Suppressor macrophage treated with lipopolysaccharide for 4 hours (primary cell): ENCODE measurements around the gene VWA5B1.

Source experiments
- DNase-seq: peaks from one replicate; pipeline ENCODE4 v3.0.0-alpha.2; 2020

VWA5B1 gene

DNA sequence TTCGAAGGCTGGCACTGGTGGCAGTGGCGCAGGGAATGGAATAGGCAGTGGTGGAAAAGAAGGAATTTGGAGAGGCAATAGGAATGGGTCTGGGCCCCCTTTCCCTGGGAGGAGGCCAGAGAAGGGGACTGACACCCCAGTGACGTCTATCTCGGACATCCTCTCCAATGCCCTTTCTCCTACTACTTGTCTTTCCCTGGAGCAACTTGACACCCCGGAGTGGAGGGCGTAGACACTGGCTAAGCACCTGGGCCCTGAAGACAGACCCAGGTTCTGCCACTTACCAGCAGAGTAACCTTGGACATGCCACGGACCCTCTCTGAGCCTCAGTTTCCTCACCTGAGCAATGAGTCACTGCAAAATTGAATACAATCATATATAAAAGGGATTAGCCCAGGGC, 108.5 kb downstream of the VWA5B1 start:
- no peak for DNase-seq

DNA sequence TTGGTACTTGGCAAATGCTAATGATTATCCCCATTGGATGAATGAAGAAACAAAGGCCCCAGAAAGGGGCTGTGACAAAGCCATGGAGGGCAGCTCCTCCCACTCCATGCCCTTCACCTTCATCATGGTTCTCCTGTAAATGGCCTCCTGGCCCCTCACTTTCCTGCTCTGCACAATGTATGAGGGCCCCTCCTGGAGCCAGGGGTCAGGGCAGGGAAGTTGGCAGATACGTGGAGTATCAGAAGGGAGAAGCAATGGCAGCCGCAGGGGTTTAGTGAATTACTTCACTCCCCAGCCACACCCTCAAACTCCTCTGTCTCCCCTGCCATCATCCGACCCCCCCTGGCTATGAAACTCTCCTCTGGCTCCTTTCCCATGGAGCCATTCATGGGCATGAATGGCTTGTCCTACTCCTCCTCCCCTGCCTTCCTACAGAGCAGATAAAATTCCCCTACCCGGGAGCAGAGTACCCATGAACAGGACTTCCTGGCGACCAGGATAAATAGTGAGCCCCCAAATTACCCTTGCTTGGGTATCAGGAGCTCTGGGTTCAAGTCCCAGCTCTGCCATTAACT, 109.0 kb downstream of the VWA5B1 start:
- DNase-seq: no peak

DNA sequence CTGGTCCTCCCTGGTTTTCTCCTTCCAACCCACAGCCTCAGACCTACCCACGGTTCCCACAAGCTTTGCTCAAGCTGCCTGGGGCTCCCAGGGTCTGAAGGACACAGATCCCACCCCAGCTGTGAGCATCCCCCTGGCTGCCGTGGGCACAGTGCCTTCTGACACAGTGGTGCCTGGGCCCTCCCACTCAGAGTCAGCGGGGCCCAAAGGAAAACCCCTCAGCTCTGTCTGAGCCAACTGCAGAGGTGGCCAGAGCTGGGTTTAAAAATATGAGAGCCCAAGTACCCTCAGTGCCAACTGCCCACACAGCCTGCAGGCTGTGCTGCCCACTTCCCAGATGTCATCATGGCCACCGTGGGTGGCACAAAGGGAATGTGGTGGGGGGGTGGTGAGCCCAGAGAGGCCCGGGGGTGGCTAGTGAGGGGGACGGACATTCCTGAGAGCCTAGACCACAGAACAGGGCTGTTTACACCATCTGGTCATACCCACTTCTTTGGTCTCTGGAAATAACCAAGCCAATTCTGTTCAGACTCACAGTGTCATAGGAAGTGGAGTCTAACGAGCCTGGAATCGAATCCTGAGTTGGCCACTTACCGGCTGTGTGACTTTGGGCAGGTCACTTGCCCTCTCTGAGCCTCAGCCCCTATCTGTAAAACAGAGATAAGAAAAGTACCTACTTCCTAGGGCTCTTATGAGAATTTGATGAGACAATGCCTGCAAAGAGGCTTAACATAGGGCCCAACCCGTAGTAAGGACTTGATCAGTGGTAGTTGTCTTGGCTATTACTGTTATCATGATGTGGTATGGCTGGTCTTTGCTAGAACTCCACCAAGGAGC, 109.9 kb downstream of the VWA5B1 start:
- no peak for DNase-seq

DNA sequence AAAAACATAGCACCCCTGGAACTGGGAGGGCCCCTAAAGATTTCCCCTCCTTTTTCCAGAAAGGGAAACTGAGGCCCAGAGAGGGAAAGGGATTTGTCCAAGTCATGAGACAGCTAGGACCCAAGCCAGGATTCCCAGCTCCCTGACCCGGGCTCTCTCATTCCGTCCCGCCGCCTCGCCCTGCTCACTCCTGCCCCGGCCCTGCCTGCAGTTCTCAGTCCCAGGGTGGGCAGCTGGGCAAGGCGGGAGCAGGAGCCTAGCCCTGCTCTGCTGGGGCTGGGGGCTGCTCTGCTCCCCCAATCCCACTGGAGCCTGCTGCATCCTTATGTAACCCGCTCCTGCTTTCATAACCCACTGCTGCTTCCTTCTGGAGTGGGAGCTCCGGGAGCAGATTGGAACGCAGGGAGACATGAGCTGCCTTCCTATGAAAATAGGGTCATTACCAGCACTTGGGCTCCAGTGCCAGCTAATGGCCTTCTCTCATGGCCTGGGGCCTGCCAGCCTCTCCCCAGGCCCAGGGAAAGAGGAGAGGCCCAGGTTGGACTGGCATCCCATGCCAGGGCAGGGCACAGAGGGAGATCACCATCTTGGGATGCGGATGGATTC, 110.8 kb downstream of the VWA5B1 start:
- no peak for DNase-seq

DNA sequence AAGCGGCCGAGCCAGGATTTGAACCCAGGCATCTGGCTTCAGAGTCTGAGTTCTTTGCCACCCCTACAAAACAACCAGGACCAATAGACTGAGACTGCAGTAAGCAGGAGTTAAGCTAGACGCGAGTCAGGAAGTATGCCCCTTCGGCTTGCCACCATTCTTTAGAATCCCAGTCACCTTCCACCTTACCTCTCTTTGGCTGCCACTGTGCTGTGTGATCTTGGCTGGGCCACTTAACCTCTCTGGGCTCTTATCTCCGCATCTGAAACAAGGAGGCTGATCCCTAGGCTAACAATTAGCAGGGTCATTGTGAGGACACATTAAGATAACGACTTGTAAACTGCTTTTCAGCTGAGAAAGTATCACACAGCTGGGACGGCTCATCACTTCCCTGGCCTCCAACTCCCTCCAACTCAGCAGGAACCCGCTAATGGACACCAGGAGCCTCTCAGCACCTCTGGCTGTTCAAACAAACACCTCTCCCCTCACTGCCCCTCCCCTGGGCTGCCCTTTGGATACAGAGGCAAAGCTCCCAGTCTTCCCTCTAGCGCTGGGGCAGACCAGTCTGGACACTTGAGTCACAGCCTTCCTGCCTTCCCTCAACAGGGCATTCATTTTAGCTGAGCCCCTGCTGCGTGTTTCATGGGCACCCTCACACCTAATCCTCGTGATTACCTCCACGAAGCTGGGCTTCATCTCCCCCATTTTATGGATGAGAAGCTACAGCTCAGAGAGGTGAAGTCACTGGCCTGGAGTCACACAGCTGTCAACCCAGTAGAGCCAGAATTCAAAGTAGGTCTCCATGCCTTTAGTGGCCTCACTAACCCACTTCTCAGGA, 112.1 kb downstream of the VWA5B1 start:
- no peak for DNase-seq

DNA sequence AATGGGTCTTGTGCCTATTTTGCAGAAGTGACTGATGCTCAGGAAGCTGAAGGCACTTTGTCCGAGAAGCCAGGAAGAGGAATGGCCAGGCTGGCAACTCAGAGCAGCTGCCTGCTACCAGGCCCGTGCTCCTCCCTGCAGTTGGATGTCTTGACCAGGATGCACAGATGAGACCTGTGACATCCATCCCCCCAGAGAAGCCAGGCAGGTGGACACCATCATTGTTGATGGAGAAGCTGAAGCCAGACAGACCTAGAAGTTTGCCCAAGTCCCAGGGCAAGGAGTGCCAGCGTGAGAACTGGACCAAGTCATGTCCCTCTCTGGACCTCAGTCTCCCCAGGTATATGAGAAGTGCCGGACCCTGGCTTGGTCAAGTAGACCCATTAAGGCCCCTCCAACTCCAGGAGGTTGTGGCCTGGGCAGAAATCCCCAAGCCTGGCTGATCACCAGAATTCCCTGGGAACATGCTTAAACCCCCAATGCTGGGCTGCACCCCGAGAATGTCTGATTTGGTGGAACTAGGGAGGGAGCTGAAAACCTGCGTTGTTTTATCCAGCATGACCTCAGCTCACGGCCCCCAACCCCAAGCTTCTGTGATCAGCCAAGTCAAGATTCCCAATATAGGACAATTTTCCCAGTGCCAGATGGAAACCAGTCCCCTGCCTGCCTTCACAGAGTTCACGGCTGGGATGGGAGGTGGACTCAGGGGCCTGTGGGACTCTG, 112.9 kb downstream of the VWA5B1 start:
- no peak for DNase-seq

DNA sequence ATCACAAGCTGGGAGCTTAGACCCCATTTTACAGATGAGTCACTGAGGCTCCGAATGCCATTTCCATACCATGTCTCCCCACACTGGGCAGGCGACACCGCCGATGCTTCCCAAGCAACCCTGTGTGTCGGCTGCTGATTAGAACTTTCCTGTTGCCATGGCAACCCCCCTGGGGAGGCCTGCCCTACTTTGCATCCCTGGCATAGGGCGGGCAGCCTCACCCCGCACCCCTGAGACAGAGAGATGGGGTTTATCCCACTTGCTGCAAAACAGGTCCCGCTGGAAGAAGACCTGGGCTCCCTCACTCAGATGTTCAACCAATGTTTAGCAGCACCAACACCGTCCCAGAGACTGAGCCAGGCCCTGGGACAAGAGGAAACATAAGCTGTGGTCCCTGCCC, 113.8 kb downstream of the VWA5B1 start:
- no peak for DNase-seq
